Jurkat, Clone E6-1 (cell line): ENCODE measurements around the gene PDGFD.

Experiments
- DNase-seq: peaks from one replicate; pipeline ENCODE4 v3.0.0-alpha.2; 2011; ENCODE audit warnings: low read depth, low spot score
- H3K4me3 ChIP-seq: 2 replicates; pipeline ENCODE4 v1.5.1; 2011; ENCODE audit warnings: mild to moderate bottlenecking, low read length, control low read depth, moderate library complexity

PDGFD gene

DNA sequence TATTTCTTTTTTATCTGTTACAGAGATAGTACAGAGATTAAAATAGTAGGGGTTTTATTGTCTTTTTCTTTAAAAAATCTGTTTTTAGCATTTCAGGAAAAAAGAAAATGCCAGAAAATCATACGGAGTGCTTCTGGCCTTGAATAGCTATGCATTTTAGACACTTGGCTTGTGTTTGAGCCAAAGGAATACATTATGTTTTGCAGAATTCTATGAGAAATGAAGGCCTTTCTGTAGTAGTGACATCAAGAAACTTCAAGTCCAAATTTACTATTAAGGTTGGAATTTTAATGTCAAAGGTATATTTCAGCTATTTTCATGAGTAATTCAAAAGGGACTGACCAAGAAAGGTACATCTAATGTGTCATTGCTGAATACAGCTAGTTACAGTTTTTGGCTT lies 183.8 kb downstream of the PDGFD start:
- no peak overlapping the region for H3K4me3 ChIP-seq
- no peak for DNase-seq

DNA sequence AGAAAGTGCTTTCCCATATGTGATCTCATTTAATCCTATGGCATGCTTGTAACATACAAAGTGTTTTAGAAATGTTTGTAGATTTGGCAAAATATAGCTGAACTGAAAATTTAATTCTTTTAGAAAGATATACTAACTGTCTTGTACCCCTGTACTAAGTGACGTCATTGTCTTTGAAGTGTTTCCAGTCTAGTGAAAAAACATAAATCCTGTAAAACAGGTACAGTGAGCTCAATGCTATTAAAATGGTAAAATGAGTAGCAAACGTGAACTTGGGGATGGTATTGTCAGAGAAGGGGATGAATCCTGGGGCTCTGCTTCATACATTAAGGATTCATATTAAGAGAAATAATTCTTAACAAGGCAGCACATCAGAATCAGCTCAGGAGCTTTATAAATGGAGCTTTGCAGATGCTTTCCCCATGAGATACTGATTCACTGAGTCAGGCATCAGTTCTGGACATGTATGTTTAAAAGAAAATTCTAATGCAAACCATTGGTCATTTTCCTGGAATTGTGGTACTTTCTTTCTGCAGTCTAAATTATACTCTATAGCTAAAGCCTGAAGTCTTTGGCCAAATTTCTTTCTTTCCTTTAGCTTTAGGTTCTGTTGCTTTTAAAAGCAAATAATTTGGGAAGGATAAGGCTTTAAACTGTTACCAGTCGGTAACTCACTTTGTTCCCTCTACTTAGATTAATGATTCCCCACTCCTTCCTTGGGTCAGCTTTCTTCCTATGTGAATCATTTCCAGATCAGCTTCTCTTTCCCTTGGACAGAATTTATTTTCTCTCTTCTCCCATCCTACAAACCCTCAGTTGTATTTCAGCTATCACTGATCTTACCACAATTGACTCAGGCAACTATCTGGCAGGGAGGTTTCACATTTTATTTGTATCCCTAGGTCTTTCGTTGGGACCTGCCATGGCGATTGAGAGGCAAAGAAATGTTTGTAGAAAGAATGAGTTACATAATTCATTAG lies 185.0 kb downstream of the PDGFD start:
- no peak overlapping the region for H3K4me3 ChIP-seq
- DNase-seq = no peak

DNA sequence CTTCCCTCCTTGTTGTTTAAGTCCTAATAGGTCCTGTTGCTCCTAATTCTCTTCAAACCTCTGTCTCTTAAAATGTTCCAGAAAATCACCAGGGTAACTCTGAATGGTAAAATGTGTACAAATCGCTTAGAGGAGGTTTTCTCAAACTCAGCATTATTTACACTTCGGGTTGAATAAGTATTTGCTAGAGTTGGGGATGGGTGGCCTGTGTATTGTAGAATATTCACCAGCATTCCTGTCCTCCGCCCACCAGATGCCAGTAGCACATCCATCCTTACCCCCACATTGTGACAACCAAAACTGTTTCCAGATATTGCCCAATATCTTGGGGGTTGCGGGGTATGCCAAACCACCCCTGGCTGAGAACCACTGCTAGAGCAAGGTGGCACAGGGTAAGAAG lies 191.9 kb downstream of the PDGFD start:
- no peak overlapping the region for H3K4me3 ChIP-seq
- no peak for DNase-seq

DNA sequence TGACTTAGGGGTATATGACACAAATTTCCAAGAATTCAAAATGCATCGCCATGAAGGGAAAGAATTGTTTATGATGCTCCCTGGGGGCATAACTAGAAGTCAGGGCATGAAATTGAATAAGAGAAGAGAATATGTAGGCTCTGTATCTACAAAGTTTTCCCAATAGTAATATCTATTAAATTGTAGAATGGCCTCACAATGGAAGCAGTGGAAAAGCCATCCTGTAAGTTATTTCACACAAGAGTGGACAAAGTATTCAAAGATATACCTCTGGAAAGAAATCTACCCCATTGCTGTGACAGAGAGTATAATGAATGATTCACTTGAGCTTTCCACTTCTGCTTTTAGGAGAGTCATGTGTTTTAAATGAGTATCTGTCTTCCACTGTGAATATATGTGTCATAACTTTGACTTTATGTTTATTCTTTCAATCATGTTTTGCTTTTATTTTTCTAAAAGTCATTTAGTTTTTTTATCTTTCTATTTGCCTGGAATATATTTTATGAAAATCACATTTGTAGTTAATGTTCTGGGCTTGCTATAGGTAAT lies 193.2 kb downstream of the PDGFD start:
- no peak overlapping the region for H3K4me3 ChIP-seq
- no peak for DNase-seq

DNA sequence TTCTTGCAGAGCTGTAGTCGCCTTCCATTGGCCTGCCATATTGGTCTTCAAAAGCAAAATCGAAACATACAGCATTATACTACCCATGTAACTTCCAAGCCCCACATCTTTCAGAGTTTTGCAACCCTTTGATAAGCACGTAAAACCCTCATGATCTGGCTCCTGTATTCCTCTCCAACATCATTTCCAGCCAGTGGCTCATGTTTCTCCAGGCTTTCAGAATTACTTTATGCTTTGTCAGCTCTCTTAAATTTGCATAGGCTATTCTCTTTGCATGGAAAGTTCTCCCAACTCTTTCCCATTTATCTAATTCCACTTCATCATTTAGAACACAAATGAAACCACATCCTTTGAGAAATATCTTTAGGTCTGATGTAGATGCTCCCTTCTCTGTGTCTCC lies 195.3 kb downstream of the PDGFD start:
- H3K4me3 ChIP-seq = no peak overlapping the region
- DNase-seq = no peak

DNA sequence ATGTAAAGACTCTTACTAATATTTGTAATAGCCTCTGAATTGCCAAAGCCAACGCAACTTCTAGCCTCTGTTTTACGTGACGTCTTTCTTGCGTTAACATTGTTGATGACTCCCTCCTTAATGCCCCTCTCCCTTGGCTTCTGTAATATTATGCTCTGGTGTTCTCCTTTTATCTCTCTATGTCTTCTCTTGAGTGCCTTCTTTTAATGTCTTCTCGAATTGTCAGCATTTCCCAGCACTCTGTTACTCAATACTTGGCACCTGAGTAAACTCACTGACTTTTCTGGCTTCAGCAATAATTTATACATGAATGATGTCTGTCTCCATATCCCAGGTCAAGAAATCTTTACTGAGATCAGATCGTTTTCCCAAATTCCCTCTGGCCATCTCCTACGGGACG lies 196.0 kb downstream of the PDGFD start:
- H3K4me3 ChIP-seq = no peak overlapping the region
- DNase-seq = no peak

DNA sequence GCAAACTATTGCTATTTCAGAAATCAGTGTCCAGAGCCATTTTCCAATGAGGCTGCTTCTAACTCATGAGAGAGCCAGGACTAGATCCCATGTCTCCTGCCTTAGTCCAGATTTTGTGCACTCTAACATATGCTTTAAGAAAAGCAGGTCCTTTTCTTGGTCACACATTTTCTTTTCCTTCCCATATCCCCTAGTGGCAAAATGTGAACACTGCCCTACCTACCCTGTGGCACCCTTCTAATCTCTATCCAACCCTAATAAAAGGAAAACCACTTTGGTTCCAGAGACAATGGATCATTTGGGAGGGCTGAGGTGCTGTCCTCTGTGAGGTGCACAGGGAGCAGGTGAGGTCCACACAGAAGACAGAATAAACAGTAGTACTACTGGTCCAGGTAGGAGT lies 199.6 kb downstream of the PDGFD start:
- H3K4me3 ChIP-seq = no peak overlapping the region
- no peak for DNase-seq

DNA sequence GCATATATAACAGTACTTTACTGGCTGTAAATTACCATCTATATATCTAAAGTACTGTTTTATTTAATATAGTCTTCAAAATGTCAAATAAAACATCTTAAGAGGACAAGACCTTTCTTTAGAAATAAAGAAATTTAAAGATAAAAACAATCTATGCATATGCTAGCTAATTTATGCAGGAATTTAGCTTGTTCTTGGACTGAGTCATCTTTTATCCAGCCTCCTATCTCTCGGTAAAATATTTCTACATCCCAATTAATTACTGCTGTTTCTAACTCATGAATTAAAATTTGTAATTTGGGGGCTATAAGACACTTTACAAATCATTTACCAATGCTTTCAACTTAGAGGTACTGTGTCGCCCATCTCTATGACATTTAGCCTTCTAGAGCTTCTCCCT lies 200.3 kb downstream of the PDGFD start:
- no peak for DNase-seq

DNA sequence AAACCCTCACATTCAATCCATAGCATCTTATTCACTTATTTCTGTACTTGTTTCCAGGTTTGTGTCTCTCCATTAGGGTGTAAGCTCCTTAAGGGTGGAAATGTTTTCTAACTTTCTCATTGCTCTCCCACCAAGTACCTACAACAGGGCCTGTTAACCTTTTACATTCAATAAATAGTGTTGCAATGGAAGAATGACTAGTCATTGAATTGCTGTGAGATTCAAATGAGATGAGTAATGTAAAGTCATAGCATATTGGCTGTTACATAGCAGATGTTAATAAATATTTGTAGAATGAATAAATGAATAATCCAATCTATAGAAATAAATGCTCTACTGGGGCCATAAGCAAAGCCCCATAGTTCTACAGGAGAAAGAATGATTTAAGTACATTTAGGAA lies 202.9 kb downstream of the PDGFD start:
- H3K4me3 ChIP-seq = no peak overlapping the region
- no peak for DNase-seq

More for the DNA sequence above, 200.3 kb downstream of the PDGFD start:
- H3K4me3 ChIP-seq = no peak overlapping the region

DNA sequence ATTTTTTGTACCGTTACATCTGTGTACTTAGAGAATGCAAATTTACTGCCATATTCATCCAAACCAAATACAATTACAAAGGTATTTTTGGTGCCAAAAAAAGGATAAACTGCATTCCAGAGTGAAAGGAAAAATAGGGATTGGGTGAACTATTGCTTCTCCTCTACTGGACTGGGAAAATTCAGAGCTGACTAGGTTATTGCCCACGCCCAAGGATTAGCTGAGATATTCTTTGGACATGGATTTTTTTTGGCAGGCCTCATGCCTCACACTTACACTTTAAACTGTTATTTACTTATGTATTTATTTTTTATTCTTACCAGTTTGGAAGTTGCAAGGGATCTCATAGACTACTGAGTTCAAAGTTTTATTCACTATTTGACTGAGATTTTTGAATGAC lies 203.8 kb downstream of the PDGFD start:
- H3K4me3 ChIP-seq = no peak overlapping the region

DNA sequence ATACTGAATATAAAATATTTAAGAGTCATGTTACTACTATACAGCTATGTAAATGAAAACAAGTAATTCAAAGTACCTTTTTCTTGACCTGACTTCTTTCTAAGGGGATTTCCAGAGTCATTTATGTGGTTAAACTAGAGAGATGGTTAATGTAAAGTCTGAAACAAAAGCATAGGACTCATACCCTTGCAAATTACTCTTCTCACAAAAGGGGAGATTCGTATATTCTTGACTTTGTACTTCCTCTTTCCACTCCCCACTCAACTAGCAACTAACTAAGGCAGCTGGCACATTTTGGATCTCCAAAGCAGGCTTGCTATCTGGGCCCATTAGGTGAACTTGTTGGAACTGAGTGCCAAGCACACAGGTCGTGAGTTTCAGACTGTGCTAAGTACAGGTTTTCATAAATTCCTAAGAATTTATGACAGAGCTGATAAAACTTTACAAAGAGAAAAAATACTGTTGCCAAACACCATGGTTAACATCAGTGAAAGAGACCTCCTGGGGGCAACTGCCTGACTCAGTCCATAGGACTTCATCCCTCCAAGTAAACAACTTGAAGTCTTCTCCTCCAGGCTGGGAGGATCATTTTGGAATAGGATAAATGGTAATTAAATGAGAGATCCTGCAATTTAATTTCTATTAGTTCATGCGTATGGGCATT lies 204.5 kb downstream of the PDGFD start:
- DNase-seq = no peak
- no peak overlapping the region for H3K4me3 ChIP-seq

More for the DNA sequence above, 203.8 kb downstream of the PDGFD start:
- no peak for DNase-seq

DNA sequence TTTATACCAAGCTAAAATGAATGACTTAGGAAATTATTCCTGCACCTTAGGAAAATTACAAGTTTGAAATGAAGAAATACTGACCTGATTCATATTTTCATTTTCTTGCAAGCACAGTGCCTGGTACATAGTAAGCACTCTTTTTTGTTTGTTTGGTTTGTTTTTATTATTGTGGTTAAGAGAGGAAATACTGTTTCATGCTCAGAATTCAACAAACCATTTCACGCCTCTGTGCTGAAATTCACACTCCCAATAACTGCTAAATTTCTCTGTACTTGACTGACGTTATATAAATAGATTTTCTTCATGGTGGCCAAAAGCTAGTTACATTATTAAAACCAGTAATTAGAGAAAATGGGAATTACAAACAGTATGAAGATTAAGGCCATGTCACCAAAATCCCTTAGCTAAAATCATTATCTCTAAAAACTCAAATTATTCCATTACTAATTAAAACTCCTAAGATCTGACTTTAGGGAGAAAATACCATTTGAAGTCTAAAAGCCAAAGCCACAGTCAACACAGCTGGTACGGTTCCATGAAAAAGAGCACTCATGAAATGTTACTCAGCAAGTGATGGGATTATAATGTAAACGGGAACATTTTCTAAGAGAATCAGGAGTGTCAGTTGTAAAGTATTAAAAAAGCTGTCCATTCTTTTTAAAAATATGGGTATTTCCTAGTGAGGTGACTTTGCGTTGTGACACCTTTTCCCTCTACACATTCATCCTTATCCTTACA lies 205.3 kb downstream of the PDGFD start:
- no peak for DNase-seq
- H3K4me3 ChIP-seq = no peak overlapping the region

DNA sequence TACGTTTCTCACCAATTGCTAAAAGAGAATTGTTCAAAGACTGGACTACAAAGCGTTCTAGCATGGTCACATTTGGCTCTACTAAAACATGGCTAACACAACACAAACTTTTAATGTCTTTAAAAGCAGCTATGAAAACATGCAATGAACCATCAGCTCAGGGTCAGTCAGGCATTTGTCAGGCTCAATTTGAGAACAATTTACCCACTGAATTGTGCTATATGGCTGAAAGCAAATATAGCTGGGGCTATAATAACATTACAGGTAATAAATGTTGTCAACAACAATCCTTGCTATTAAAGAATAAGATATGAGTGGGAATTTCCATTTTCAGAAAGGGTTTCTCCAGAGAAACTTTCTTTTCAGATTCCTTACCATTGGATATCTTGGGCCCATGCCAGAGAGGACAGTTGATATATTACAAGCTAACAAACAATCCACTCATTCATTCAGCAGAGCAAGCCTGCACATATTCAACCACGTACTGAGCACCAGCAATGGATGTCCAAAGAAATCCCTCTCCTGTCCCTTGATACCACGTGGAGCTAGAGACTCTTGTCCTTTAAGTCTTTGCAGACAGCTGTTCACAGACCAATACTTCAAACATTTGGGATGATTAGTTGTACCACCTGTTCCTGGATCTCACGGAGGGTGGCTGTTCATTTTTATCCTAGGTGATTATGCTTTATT lies 210.0 kb downstream of the PDGFD start:
- DNase-seq = no peak
- H3K4me3 ChIP-seq = no peak overlapping the region

DNA sequence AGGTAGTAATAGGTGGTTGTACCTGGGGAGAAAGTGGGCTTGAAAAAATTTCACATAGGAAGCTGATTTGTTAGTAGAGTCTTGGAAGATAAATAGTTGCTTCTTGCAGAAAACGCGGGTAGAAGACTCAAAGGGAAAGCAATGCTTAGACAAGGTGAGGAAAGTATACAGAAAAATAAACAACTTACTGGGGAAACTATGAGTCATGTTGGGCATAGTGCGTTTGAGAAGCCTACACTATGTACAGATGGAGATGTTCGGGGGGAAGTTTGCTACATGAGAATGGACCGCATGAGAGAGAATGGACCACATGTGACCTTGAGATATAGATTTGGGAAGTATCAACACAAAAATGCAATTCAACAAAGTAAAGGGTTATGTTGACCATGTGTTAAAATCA lies 214.2 kb downstream of the PDGFD start:
- H3K4me3 ChIP-seq = no peak overlapping the region
- DNase-seq = no peak

DNA sequence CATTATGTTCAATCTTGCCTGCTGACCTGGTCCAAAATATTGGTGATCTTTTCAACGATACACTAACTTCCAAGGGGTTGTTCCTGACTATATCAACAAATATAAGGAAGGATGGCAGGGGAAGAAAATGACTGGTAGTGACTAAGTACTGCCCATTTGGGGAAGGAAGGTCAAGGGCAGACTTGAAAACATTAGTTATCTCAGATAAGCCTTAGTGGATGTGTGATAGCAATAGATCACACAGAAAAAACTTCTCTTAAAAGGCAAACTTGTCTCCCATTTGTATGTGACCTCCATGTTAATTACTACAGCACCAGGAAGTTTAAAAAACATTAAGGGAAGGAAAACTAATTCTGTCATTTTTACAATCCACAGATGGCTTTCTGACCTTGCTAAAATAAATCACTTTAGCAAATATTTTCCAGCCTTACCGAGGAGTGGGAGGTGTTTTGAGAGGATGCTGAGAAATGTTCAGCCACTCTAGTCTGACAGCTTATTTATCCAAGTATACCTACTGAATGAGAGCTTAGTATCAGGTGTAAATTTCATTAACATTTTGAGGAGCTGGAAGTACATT lies 215.7 kb downstream of the PDGFD start:
- no peak overlapping the region for H3K4me3 ChIP-seq
- no peak for DNase-seq

DNA sequence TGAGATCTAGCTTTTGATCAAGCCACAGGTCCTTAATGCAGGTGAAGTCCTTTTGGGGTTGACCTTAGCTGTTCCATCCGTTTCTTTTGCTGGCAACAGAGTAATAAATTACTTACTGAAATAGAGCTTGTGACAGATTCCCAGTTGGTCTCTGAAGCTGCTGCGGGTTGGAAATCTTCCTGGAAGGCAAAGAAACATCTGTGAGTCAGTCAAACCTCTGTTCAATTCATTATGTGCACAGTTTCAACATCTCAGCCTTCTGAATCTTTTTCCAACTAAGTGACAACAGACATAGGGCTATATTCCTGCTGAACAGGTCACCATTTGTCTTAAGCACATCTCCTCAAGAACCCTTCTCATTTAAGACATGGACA lies 216.4 kb downstream of the PDGFD start:
- no peak for DNase-seq
- no peak overlapping the region for H3K4me3 ChIP-seq

DNA sequence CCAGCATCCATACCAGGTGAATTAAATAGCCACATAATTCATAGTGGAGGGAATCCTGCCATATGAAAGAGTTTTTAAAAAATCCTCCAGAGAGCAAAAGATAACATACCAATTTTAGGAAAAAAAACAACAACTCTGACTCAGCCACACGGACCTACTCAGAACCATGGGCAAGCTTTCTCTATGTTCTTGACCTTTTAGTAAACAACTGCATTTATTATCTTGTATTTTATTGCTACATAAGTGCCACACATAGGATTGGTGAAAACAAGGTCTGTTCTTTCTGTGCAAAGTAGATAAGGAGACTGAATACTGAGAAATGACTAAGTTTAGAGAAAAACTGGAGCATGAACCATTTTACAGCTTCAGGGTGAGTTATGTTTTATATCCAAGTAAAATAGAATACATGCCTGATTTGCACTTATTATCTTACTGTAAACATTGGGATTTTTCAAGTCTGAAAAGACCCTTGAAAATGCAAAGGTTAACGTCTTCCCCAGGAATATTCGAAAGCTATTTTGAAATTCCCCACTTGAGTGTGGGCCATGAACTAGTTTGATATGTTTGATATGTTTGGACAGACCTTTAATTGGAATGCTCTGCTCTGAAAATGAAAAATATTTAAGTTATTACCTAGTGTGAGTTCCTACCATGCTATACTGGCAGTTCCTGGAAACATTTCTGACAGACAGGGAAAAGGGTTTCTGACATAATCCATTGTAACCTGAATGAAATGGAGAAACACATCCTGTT lies 217.0 kb downstream of the PDGFD start:
- no peak for DNase-seq
- H3K4me3 ChIP-seq = no peak overlapping the region

DNA sequence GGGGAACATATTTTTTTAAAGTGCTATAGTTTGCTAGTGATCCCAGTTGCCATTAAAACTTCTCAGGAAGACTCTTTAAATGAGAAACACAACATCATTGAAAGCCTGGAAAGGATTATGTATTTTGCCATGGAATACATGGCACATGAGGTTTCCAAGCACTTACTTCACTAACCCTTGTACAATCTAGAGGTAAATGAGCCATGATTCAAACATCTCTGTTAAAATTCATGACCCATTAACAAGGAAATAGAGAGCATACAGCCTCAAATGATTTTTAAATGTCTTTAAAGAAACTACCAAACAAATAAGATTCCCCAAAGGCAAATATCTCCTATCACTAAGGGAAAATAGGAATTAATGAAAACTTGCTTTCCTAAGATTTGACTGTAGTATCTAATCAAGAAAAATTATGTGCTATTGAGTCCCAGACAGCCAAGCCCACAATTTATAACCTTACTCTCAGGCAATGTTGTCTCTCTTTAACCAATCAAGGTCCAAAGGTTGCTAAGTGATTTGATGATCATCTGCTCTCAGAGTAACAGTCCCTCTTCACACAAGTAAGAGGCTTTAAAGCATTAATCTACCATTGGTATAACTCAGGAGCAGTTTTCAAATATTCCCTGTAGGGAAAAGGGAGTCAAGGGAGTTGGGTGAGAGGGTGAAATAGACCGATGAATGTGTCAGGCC lies 219.6 kb downstream of the PDGFD start:
- H3K4me3 ChIP-seq = no peak overlapping the region
- no peak for DNase-seq
